Measurements from ENCODE around the gene ARR3. TPM values are rescaled to one million over a fixed set of nuclear protein-coding genes. Genes with fewer than 3 reads are reported as not detected.
"Not testable (repeated sequence)": the region's sequence is repeated elsewhere in the genome, so short reads cannot be mapped to it uniquely, and the experiment has no call there.

ARR3 gene
- not detected in 2 replicates for total RNA-seq (2014; rRNA removed; shearing (Covaris generic))

DNA sequence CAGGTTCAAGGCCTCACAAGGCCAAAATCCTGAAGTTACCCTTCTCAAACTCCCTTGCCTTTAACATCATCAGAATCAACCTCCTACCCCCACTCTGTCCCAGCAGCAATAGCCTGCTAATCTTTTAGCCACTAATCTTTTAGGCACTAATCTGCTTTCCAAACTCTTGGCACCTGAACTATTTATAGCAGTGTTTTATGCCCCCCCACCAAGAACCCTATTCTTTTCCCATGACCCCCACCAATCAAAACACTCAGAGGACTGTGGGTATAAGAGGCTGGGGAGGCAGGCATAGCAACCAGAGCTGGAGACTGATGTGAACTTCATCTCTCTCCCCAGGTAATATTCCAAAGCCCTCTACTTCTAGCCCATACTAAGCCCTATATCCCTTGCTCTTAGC lies at the start of gene ARR3:
Gene ARR3, plus strand, starts transcription at position 301 of the 400 bp plus-strand sequence. CDS start 1,052 bp downstream, outside the sequence.
- Histone ChIP-seq H3K4me1 (no peaks in the 10 kb centered on the region), H3K27ac (no peak within 1 kb of the TSS), H3K27me3 (no peaks in the 10 kb centered on the region), H3K9me3 (replicated peaks) (no peaks in the 10 kb centered on the region), H3K4me3 (no peak within 1 kb of the TSS), H3K36me3 (no peaks in the 10 kb centered on the region)
- no peak for DNase-seq

DNA sequence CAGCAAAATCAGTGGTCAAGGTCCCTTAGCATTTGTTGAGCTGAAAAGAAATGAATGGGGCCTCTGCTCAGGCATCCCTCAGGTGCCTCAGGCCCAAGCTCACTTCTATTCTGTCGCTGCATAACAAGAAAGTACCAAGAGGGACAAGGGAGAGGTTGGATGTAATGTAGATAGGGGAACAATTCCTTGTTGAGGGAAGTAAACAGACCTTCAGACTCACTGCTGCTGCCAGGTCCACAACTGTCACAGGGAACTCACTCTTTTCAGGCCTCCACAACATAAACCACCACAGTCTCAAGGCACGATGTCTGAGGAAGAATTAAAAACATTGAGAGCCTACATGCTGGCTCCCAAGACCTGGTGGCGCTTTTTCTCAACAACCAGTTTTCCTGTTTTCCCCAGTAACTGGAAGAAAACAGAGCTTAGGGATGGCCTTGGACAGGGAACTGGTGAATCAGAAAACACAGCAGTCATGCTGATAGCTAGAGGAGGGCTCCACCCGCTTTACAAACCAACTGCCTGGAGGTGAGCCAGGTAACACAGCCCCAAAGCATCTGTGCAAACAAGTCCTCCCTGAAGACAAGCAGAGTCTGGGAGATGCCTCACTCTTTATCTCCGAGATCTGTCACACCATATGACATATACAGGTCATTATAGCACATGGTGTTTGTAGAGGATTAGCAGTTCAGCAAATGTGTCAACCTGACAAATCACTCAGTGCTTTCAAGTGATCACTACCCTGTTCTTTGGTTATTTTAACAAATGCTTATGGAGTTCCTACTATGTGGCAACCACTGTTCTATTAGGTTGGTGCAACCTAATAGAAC lies 48.0 kb upstream of the ARR3 start:
- no peak for DNase-seq
- Histone ChIP-seq H3K9me3 (replicated peaks) (no peaks in the 10 kb centered on the region), H3K4me3 (no peak overlapping the region), H3K27me3 (no peaks in the 10 kb centered on the region), H3K4me1 (no peaks in the 10 kb centered on the region), H3K36me3 (no peaks in the 10 kb centered on the region), H3K27ac (no peak overlapping the region)

DNA sequence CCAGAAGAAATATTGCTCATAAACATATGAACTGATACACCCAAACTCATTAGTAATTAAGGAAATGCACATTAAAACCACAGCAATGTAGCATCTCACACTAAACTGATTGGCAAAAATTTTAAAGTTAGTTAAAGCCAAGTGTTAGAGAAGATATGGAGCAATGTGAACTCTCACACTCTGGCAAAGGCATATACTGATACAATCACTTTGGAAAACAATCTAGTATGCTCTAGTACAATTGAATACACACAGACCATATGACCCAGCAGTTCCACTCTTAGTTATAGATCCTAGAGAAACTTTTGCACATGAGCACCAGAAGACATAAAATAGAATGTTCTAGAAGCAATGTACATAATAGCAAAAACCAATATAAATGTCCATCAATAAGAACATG lies 42.1 kb upstream of the ARR3 start:
- H3K4me1 ChIP-seq, result no peaks in the 10 kb centered on the region
- no peak overlapping the region for H3K4me3 ChIP-seq
- no peak overlapping the region for H3K27ac ChIP-seq
- no peak for DNase-seq
- H3K27me3 ChIP-seq, result no peaks in the 10 kb centered on the region
- no peaks in the 10 kb centered on the region for H3K9me3 ChIP-seq (replicated peaks)
- no peaks in the 10 kb centered on the region for H3K36me3 ChIP-seq

DNA sequence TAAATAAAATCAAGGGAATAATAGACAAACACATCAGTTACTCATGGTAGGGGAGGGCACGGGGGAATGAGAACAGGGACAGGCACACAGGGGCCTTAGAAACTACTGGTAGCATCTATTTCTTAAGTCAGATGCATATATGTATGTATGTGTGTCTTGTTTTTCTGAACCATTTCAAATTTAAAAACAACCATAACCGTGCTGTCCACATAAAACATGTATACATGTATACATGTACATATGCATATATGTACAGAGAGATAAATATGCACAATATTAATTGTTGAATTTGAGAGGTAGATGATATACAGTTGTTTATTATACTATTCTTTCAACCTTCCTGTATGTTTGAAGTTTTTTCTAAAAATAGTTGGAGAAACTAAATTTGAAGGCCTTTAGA lies 41.4 kb upstream of the ARR3 start:
- no peaks in the 10 kb centered on the region for H3K9me3 ChIP-seq (replicated peaks)
- no peak overlapping the region for H3K27ac ChIP-seq
- DNase-seq, result no peak
- no peak overlapping the region for H3K4me3 ChIP-seq
- H3K4me1 ChIP-seq, result no peaks in the 10 kb centered on the region
- no peaks in the 10 kb centered on the region for H3K27me3 ChIP-seq
- H3K36me3 ChIP-seq, result no peaks in the 10 kb centered on the region

DNA sequence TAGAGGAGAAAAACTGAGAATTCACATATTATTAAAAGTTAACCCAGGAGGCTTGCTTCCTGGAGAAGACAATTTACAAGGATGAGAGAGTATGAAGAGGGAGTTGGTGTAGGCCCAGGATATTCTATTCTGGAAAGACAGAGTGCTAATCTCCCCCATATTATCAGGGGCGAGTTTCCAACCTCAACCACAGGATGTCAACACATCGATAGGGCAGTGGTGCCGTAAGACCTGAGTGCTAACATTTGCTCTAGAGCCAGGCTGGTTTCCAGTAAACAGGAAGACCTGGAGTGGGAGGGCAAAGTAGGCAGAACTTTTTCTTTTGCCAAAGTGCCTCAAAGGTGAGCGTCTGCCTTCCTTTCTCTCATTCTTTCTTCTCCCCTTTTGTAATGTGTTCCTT lies 36.5 kb upstream of the ARR3 start:
- Histone ChIP-seq H3K27ac (no peak overlapping the region), H3K9me3 (replicated peaks) (no peaks in the 10 kb centered on the region), H3K4me3 (no peak overlapping the region), H3K27me3 (no peaks in the 10 kb centered on the region), H3K4me1 (no peaks in the 10 kb centered on the region), H3K36me3 (no peaks in the 10 kb centered on the region)
- no peak for DNase-seq

DNA sequence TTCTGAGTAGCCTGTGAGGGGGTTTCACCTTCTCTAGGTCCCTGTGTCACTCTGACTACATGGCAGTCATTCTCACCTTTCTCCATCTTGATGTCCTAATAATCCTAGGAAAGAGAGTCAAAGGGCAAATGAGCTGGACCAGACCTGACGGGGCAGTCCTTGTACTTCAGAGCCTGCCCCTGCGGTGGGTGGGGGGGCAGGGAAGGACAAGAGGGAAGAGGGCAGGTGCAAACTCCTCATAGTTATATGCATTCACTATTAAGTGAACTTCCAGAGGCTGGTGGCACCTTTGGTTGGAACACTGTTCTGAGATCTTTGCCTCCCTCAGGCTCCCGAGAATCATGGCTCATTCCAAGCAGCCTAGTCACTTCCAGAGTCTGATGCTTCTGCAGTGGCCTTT lies 33.8 kb upstream of the ARR3 start, which contains the start of gene AWAT1:
Gene AWAT1, plus strand, starts transcription at position 301 of the 400 bp plus-strand sequence. Its CDS starts 41 bp downstream, at position 342.
- no peaks in the 10 kb centered on the region for H3K9me3 ChIP-seq (replicated peaks)
- no peak for DNase-seq
- no peaks in the 10 kb centered on the region for H3K27me3 ChIP-seq
- no peak within 1 kb of the TSS for H3K27ac ChIP-seq
- H3K4me1 ChIP-seq, result no peaks in the 10 kb centered on the region
- H3K36me3 ChIP-seq, result no peaks in the 10 kb centered on the region
- H3K4me3 ChIP-seq, result no peak within 1 kb of the TSS

DNA sequence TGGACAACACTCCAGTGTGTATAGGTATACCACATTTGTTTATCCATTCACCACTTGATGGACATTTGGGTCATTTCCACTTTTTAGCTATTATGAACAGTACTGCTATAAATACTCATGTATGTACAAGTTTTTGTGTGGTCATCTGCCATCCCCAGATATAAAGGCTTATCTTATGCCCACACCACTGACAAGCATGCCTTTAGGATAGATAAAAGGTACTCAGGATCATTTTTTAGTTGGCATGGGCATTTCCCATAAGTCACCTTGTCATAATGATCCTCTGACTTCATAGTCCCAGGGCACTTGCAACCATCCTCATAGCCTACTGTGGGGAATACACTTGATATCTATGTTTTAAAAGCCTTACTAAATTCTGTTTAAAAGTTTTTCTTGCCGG lies 27.4 kb upstream of the ARR3 start:
- Histone ChIP-seq H3K27me3 (no peaks in the 10 kb centered on the region), H3K27ac (no peak overlapping the region), H3K36me3 (no peaks in the 10 kb centered on the region), H3K4me3 (no peak overlapping the region), H3K9me3 (replicated peaks) (no peaks in the 10 kb centered on the region), H3K4me1 (no peaks in the 10 kb centered on the region)
- no peak for DNase-seq

DNA sequence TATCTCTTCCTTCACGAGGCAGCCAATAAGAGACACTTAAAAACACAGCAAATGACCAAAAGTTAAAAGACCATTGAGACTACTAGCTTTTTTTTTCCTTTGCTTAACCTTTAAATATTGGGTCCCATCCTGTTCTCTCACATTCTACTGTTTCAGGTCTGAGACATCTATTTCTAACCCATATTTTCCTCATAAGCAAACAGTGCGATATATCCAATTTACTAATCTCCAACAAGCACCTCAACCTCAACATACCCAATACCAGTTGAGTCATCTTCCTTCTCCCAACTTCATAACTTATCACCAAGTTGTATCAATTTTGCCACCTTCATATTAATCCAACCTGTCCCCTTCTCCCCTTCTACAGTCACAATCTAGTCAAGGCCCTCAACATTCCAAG lies 26.6 kb upstream of the ARR3 start:
- no peak overlapping the region for H3K4me3 ChIP-seq
- no peaks in the 10 kb centered on the region for H3K27me3 ChIP-seq
- no peak overlapping the region for H3K27ac ChIP-seq
- H3K4me1 ChIP-seq, result no peaks in the 10 kb centered on the region
- no peaks in the 10 kb centered on the region for H3K36me3 ChIP-seq
- DNase-seq, result no peak
- H3K9me3 ChIP-seq (replicated peaks), result no peaks in the 10 kb centered on the region

DNA sequence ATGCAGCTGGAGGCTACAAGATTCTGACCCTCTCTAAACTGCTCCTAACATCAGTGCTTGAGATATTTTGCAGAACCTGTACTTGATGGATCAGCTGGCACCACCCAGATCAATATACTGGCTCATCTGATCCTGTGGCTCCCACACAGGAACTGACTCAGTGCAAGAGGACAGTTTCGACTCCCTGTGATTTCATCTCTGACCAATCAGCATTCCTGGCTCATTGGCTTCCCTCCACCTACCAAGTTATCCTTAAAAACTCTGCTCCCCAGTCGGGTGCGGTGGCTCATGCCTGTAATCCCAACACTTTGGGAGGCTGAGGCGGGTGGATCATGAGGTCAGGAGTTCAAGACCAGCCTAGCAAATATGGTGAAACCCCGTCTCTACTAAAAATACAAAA lies 24.5 kb upstream of the ARR3 start:
- H3K4me3 ChIP-seq; DNase-seq; H3K9me3 ChIP-seq (replicated peaks); H3K36me3 ChIP-seq; H3K27ac ChIP-seq; H3K4me1 ChIP-seq; H3K27me3 ChIP-seq: not testable (repeated sequence)

DNA sequence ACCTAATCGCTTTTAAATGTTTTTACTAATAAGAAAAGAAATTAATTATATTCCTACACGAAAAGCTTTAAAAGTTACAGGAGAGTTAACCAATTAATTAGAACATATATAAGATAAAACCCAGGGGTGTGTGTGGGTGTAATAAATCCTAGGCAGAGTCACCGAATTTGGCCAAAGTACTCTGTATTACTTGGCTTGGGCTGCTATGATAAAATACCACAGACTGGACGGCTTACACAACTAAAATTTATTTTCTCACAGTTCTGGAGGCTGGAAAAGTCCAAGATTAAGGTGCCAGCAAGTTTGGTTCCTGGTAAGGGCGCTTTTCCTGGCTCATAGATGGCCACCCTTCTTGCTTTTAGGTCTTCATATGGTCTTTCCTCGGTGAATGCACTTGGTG lies 23.3 kb upstream of the ARR3 start:
- Histone ChIP-seq H3K36me3 (no peaks in the 10 kb centered on the region), H3K9me3 (replicated peaks) (no peaks in the 10 kb centered on the region), H3K27me3 (no peaks in the 10 kb centered on the region), H3K4me3 (no peak overlapping the region), H3K27ac (no peak overlapping the region), H3K4me1 (no peaks in the 10 kb centered on the region)
- no peak for DNase-seq

DNA sequence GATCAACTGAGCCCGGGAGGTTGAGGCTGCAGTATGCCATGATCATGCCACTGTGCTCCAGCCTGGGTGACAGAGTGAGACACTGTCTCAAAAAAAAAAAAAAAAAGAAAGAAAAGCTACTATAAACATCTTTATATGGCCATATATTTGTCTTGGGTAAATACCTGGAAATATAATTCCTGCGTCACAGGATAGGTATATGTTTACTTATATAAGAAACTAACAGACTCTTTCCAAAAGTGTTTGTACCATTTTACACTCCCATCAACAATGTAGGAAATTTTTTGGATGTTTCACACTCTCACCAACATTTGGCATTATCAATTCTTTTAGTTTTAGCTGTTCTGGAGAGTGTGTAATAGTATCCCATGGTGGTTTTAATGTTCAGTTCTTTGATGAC lies 20.9 kb upstream of the ARR3 start:
- no peak for DNase-seq
- Histone ChIP-seq H3K9me3 (replicated peaks) (no peaks in the 10 kb centered on the region), H3K4me1 (no peaks in the 10 kb centered on the region), H3K27ac (no peak overlapping the region), H3K27me3 (no peaks in the 10 kb centered on the region), H3K36me3 (no peaks in the 10 kb centered on the region), H3K4me3 (no peak overlapping the region)

DNA sequence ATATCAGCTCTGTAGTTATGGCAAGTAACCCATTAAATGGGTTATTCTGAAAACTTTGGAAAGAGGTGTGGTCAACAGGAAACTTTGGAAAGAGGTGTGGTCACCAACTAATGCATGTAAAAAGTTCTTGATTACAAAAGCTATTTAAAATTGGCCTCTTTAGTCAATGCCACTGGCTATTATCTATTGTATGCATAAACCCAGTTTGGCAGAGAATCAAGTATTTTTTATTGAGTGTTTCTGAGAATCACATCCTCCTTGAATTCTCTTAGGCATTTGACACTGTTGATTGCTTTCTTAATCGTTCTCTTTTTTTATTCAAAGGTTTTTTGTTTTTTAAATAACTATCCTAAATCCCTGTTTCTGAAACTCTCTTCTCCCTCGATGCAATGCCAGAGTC lies 15.6 kb upstream of the ARR3 start:
- DNase-seq, result no peak
- Histone ChIP-seq H3K4me3 (no peak overlapping the region), H3K27ac (no peak overlapping the region)

DNA sequence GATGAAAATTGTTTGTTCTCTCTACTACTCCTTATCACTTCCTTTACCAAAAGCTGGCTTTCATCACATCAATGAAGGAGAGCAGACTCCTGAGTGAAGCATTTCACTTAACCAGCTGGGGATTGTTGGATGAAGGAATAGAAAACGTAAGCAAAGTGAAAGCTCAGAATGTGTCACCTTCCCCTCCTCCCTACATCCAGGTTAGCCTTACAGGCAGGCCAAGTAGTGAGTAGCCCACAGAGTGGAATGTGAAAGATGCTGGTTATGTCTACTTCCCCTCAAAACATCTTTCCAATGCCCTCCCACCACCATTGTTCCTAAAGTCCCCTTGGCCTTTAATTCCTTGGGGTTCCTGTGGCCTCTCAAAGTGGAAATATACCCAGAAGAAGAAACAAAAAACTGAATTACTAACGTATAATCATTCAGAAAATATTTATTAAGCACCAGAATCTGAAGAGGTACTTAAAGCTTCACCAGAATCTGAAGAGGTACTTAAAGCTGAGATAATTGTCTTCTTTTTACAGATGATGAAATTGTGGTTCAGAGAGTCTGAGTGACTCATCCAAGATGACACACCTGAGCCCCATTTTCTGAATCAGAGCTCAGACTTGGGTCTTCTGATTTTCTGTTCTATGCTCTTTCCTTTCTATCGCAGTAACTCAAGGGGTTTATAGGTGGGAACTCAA lies 14.6 kb upstream of the ARR3 start:
- DNase-seq, result no peak
- H3K9me3 ChIP-seq (replicated peaks), result no peaks in the 10 kb centered on the region

More for the DNA sequence above, 15.6 kb upstream of the ARR3 start:
- Histone ChIP-seq H3K36me3 (no peaks in the 10 kb centered on the region), H3K4me1 (no peaks in the 10 kb centered on the region), H3K9me3 (replicated peaks) (no peaks in the 10 kb centered on the region), H3K27me3 (no peaks in the 10 kb centered on the region)

DNA sequence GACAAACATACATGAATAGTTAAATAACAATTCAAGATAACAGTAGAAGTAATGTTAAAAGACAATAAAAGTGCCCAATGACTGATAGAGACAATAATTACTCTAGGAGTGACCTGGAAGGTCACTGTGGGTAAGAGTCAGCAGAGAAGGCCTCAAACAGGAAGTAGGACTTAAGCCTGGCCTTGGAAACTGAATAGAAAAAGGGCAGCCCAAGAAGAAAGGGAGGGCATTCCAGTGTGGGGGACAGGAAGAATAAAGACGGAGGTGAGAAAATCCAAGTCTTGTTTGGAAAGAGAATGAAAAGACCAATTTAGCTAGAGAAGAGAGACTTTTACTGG lies 14.1 kb upstream of the ARR3 start:
- no peaks in the 10 kb centered on the region for H3K27me3 ChIP-seq
- H3K36me3 ChIP-seq, result no peaks in the 10 kb centered on the region
- H3K27ac ChIP-seq, result no peak overlapping the region
- H3K9me3 ChIP-seq (replicated peaks), result no peaks in the 10 kb centered on the region
- H3K4me1 ChIP-seq, result no peaks in the 10 kb centered on the region
- H3K4me3 ChIP-seq, result no peak overlapping the region
- no peak for DNase-seq

More for the DNA sequence above, 14.6 kb upstream of the ARR3 start:
- no peaks in the 10 kb centered on the region for H3K27me3 ChIP-seq
- H3K4me1 ChIP-seq, result no peaks in the 10 kb centered on the region
- no peak overlapping the region for H3K27ac ChIP-seq
- no peak overlapping the region for H3K4me3 ChIP-seq
- no peaks in the 10 kb centered on the region for H3K36me3 ChIP-seq

DNA sequence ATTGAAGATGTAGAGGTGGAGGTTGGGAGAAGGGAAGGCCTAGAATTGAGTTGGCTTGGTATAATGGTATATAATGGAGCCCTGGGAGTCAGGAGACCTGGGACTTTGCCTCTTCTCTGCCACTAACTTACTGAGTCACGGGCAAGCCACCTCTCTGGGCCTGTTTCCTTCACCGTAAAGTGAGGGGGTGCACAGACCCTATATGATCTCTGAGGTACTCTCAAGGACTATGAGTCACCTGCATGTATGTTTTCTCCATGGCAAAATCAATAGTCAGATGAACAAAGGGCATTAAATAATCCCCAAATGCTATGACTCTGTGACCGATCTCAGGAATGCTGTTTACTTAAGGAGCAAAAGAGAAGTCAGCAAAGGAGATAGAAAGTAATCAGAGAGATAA lies 13.2 kb upstream of the ARR3 start:
- no peaks in the 10 kb centered on the region for H3K9me3 ChIP-seq (replicated peaks)
- no peak for DNase-seq

DNA sequence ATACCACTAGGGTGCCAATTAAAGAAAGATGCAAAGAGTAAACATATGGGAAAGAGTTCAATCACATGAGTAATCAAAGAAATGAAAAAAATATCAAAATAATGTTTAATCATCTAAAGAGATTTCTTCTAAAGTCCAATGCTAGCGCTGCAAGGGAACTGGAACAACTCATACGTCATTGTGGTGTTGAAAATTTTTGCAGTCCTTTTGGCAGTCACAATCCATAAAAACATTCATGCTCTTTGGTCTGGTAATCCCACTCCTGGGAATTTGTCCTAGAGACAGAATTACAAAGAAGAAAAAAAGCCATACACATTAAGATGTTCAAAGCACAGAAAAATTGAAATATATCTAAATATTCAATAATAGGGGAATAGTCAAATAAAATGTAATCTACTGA lies 12.7 kb upstream of the ARR3 start:
- Histone ChIP-seq H3K27ac (no peak overlapping the region), H3K4me3 (no peak overlapping the region), H3K4me1 (no peaks in the 10 kb centered on the region), H3K27me3 (no peaks in the 10 kb centered on the region), H3K36me3 (no peaks in the 10 kb centered on the region), H3K9me3 (replicated peaks) (no peaks in the 10 kb centered on the region)
- no peak for DNase-seq

More for the DNA sequence above, 13.2 kb upstream of the ARR3 start:
- no peaks in the 10 kb centered on the region for H3K27me3 ChIP-seq
- no peaks in the 10 kb centered on the region for H3K36me3 ChIP-seq
- no peak overlapping the region for H3K4me3 ChIP-seq
- H3K4me1 ChIP-seq, result no peaks in the 10 kb centered on the region
- H3K27ac ChIP-seq, result no peak overlapping the region

Data from SJCRH30 (cell line).